ENCODE data around the gene SLC35E4.
"Not testable (repeated sequence)": the region's sequence is repeated elsewhere in the genome, so short reads cannot be mapped to it uniquely, and the experiment has no call there.

SLC35E4 gene

GRCh38 chr22:30607939-30608338 is 27.6 kb upstream of the SLC35E4 start:
- Histone ChIP-seq H3K9ac (peak overlapping the region; percentile 36 to 80 (median 76); a peak in 15 of 22 replicates), H3K4me2 (peak overlapping the region; percentile 83 to 99 (median 94)), H3K4me1 (peaks cover 60 to 68% (median 66%) of the 10 kb centered on the region in 10 experiments), H3K36me3 (0 out of 22 replicates have a peak, but pooled peaks cover 0 to 5% (median 0%) of the 10 kb centered on the region in 11 experiments), H3K9me3 (replicated peaks in 1 of 11) (no peaks in the 10 kb centered on the region), H4K20me1 (no peaks in the 10 kb centered on the region), H3K27me3 (no peaks in the 10 kb centered on the region), H3K4me3 (peak overlapping the region in 5 of 10 experiments; percentile 46 to 58 (median 55); a peak in 2 of 20 replicates), H3K27ac (peak overlapping the region; percentile 55 to 84 (median 80); a peak in 19 of 22 replicates)
- no peak for TF ChIP-seq Cebpa-rat (IDR thresholded peaks at IDR 0.05)

GRCh38 chr22:30609260-30610185 is 26.1 kb upstream of the SLC35E4 start:
- Histone ChIP-seq H3K4me2 (peak overlapping the region; percentile 83 to 99 (median 94)), H3K9ac (peak overlapping the region; percentile 36 to 80 (median 50); a peak in 20 of 22 replicates), H3K4me1 (peaks cover 59 to 67% (median 63%) of the 10 kb centered on the region in 10 experiments)

GRCh38 chr22:30610299-30610698 is 25.3 kb upstream of the SLC35E4 start:
- Histone ChIP-seq H3K9me3 (replicated peaks in 1 of 11) (no peaks in the 10 kb centered on the region), H3K4me3 (no peak overlapping the region), H3K27ac (peak overlapping the region in 7 of 11 experiments; percentile 78 to 84 (median 81); a peak in 13 of 22 replicates), H3K4me1 (peaks cover 51 to 65% (median 57%) of the 10 kb centered on the region in 10 experiments), H4K20me1 (no peaks in the 10 kb centered on the region), H3K4me2 (peak overlapping the region; percentile 83 to 99 (median 94); a peak in 19 of 22 replicates), H3K27me3 (no peaks in the 10 kb centered on the region), H3K9ac (peak overlapping the region in 4 of 11 experiments; percentile 48 to 80 (median 50); a peak in 5 of 22 replicates), H3K36me3 (no peaks in the 10 kb centered on the region; a peak in 1 of 22 replicates)
- TF ChIP-seq Cebpa-rat (IDR thresholded peaks at IDR 0.05): no peak

More at GRCh38 chr22:30609260-30610185, 26.1 kb upstream of the SLC35E4 start:
- Histone ChIP-seq H3K36me3 (no peaks in the 10 kb centered on the region; a peak in 1 of 22 replicates), H3K27me3 (no peaks in the 10 kb centered on the region), H3K9me3 (replicated peaks in 1 of 11) (no peaks in the 10 kb centered on the region), H3K4me3 (peak overlapping the region in 5 of 10 experiments; percentile 1 to 46 (median 14); a peak in 2 of 20 replicates), H4K20me1 (no peaks in the 10 kb centered on the region), H3K27ac (peak overlapping the region; percentile 31 to 84 (median 80); a peak in 20 of 22 replicates)
- no peak for TF ChIP-seq Cebpa-rat (IDR thresholded peaks at IDR 0.05)

- no peak for TF ChIP-seq Cebpa-rat (IDR thresholded peaks at IDR 0.05)
- Histone ChIP-seq H3K36me3 (no peaks in the 10 kb centered on the region; a peak in 1 of 22 replicates), H3K4me1 (peaks cover 42 to 65% (median 48%) of the 10 kb centered on the region in 10 experiments), H3K27me3 (no peaks in the 10 kb centered on the region), H3K4me3 (no peak overlapping the region), H4K20me1 (no peaks in the 10 kb centered on the region), H3K4me2 (peak overlapping the region in 5 of 11 experiments; percentile 83 to 99 (median 97); a peak in 9 of 22 replicates), H3K27ac (no peak overlapping the region; a peak in 2 of 22 replicates), H3K9ac (no peak overlapping the region), H3K9me3 (replicated peaks in 1 of 11) (no peaks in the 10 kb centered on the region)
Measured at GRCh38 chr22:30611197-30611596, 24.4 kb upstream of the SLC35E4 start.

GRCh38 chr22:30612789-30613188 is 22.8 kb upstream of the SLC35E4 start:
- Histone ChIP-seq H3K9ac (no peak overlapping the region), H3K9me3 (replicated peaks in 1 of 11) (no peaks in the 10 kb centered on the region), H3K36me3 (no peaks in the 10 kb centered on the region; a peak in 1 of 22 replicates), H3K27ac (no peak overlapping the region), H4K20me1 (no peaks in the 10 kb centered on the region), H3K4me1 (peaks cover 28 to 52% (median 33%) of the 10 kb centered on the region in 10 experiments), H3K27me3 (no peaks in the 10 kb centered on the region), H3K4me3 (no peak overlapping the region), H3K4me2 (no peak overlapping the region)
- TF ChIP-seq Cebpa-rat (IDR thresholded peaks at IDR 0.05): no peak

- Histone ChIP-seq H3K4me2 (no peak overlapping the region), H4K20me1 (no peaks in the 10 kb centered on the region), H3K9ac (no peak overlapping the region), H3K9me3 (replicated peaks in 1 of 11) (no peaks in the 10 kb centered on the region), H3K36me3 (no peaks in the 10 kb centered on the region; a peak in 2 of 22 replicates), H3K27ac (no peak overlapping the region), H3K4me3 (no peak overlapping the region), H3K4me1 (peaks cover 13 to 37% (median 18%) of the 10 kb centered on the region in 10 experiments), H3K27me3 (no peaks in the 10 kb centered on the region)
- no peak for TF ChIP-seq Cebpa-rat (IDR thresholded peaks at IDR 0.05)
Measured at GRCh38 chr22:30614268-30614667, 21.3 kb upstream of the SLC35E4 start.

- H3K4me3 ChIP-seq: no peak overlapping the region
- no peaks in the 10 kb centered on the region for H4K20me1 ChIP-seq
- no peaks in the 10 kb centered on the region; a peak in 2 of 22 replicates for H3K36me3 ChIP-seq
- H3K9ac ChIP-seq: no peak overlapping the region
- TF ChIP-seq Cebpa-rat (IDR thresholded peaks at IDR 0.05): no peak
- 0 out of 22 replicates have a peak overlapping the region, but pooled peaks of 1 of the 11 experiments have one; percentile 37 for H3K4me2 ChIP-seq
- H3K27me3 ChIP-seq: no peaks in the 10 kb centered on the region
- no peaks in the 10 kb centered on the region for H3K9me3 ChIP-seq (replicated peaks in 1 of 11)
- H3K4me1 ChIP-seq: peaks cover 7 to 31% (median 12%) of the 10 kb centered on the region in 10 experiments
- no peak overlapping the region for H3K27ac ChIP-seq
Measured at GRCh38 chr22:30614879-30615278, 20.7 kb upstream of the SLC35E4 start.

GRCh38 chr22:30615543-30615954 is 20.0 kb upstream of the SLC35E4 start:
- no peaks in the 10 kb centered on the region; a peak in 2 of 22 replicates for H3K36me3 ChIP-seq
- H3K9ac ChIP-seq: no peak overlapping the region
- no peak overlapping the region for H3K4me3 ChIP-seq
- H3K4me2 ChIP-seq: peak overlapping the region in 3 of 11 experiments; percentile 12 to 62 (median 37); a peak in 5 of 22 replicates
- no peak overlapping the region for H3K27ac ChIP-seq
- no peaks in the 10 kb centered on the region for H3K27me3 ChIP-seq
- no peaks in the 10 kb centered on the region for H3K9me3 ChIP-seq (replicated peaks in 1 of 11)
- TF ChIP-seq Cebpa-rat (IDR thresholded peaks at IDR 0.05): no peak
- H4K20me1 ChIP-seq: no peaks in the 10 kb centered on the region
- H3K4me1 ChIP-seq: peaks cover under 1 to 24% (median 6%) of the 10 kb centered on the region in 10 experiments; a peak in 17 of 20 replicates

- Histone ChIP-seq H3K4me3 (no peak overlapping the region), H4K20me1 (no peaks in the 10 kb centered on the region), H3K4me1 (peaks cover 0 to 13% (median 0%) of the 10 kb centered on the region in 10 experiments; a peak in 5 of 20 replicates), H3K9me3 (replicated peaks in 1 of 11) (no peaks in the 10 kb centered on the region), H3K4me2 (no peak overlapping the region), H3K36me3 (no peaks in the 10 kb centered on the region; a peak in 2 of 22 replicates), H3K9ac (no peak overlapping the region), H3K27me3 (no peaks in the 10 kb centered on the region), H3K27ac (no peak overlapping the region)
- TF ChIP-seq Cebpa-rat (IDR thresholded peaks at IDR 0.05): no peak; a peak in 1 of 22 replicates
Measured at GRCh38 chr22:30617819-30618218, 17.8 kb upstream of the SLC35E4 start.

- not testable (repeated sequence) for H3K9me3 ChIP-seq (replicated peaks in 1 of 11); H3K27ac ChIP-seq; H3K36me3 ChIP-seq; H4K20me1 ChIP-seq; H3K27me3 ChIP-seq; H3K4me2 ChIP-seq; H3K9ac ChIP-seq; H3K4me3 ChIP-seq
- peaks cover 0 to 13% (median 0%) of the 10 kb centered on the region in 10 experiments; a peak in 5 of 20 replicates for H3K4me1 ChIP-seq
Measured at GRCh38 chr22:30619909-30620308, 15.7 kb upstream of the SLC35E4 start.

All from BLaER1 treated with 17β-estradiol and CSF1 and Interleukin-3, amounts not matched to agents 10 nM and 100 nM (cell line).